HG02970 (cell line): ENCODE data around the gene SLC44A4.
A peak's percentile ranks its signal among the peaks of the same experiment; 100 is the strongest.
"Not testable (repeated sequence)": the region's sequence is repeated elsewhere in the genome, so short reads cannot be mapped to it uniquely, and the experiment has no call there.

ENCODE experiments used
- ATAC-seq: cut with Tn5 transposase; IDR thresholded peaks from one replicate; pipeline ENCODE4 v1.9.1; 2021; ENCODE audit warnings: mild to moderate bottlenecking, moderate library complexity, moderate number of reproducible peaks; ENCODE audit not compliant: unreplicated experiment, low FRiP score

The SLC44A4 gene

DNA sequence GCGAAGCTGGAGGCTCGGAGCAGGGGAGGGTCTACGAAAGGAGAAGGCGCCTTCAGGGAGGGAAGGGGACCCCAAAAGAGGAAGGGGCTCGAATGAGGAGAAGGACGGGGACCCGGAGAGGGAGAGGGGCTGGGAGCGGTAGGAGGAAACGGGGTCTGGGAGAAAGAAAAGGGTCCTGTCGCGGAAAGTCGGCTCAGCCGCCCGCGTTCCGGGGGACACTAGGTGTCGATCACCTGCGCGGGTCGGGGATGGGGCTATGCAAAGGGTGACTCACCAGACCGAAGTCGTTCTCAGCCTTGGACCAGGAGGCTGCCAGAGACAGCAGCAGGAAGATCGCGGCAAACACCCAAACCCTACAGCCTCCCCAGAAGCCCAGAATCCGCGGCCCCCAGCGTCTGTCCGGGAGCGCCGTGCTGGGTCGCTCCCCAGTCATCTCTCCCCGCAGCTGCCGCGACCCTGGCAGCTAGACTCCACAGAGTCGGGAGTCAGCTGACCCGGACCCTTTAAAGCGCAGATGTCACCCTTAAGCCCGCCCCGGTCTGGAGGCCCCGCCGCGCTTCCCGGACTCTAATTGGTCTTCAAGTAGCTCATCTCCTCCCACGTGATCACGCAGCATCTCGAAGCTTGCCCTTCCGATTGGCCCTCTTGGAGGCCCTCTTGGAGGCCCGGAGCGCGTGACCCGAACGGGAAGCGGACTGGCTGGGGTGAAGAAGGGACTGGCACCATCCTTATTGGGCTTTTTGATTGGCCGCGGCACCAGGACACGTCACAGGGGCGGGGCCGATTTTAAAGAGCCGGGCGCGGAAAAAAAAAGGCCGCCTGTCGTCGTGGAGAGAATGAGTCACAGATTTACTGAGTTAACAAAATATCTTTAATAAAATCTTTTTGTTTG lies 16.2 kb downstream of the SLC44A4 start, which contains the start of gene NEU1:
TSS of gene NEU1 (minus strand) at position 478 of the 892 bp plus-strand sequence. CDS start at position 433, 45 bp downstream.
- ATAC-seq = peak; percentile 92

DNA sequence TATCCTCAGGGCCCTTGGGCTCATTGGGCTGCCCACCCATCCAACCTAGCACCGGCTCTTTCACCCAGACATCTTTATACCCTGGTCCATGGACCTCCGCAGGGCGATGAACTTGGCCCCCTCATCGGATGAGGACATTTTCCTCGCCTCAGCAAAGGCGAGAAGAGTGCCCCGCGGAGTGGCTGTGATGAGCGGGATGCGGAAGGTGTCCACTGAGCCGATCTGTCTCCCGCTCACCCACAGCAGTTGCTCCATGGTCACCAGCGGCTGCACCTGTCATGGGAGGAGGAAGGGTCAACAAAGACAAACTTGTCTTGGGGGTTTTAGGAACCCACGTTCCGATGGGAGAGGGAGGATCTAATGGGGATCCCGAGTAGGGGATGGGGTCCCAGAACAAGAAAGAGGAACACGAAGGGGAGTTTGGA lies 16.9 kb downstream of the SLC44A4 start:
- no peak for ATAC-seq

DNA sequence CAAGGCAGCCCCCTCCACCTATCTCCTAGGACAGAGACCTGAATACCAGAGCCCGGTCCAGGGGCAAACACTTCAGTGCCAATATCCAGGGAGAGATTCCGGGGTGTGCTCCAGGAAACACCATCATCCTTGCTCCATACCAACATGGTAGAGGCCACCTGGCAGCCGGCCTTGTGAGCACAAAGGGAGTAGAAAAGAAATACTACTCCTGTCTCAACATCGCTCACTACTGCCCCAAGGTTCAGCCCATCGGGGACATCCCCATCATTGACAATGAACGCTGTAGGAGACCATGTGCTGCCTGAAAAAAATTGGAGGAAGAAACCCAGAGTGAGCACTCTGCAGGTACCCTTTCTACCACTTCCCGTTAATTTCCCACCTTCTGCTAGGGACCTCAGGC lies 17.6 kb downstream of the SLC44A4 start:
- no peak for ATAC-seq

DNA sequence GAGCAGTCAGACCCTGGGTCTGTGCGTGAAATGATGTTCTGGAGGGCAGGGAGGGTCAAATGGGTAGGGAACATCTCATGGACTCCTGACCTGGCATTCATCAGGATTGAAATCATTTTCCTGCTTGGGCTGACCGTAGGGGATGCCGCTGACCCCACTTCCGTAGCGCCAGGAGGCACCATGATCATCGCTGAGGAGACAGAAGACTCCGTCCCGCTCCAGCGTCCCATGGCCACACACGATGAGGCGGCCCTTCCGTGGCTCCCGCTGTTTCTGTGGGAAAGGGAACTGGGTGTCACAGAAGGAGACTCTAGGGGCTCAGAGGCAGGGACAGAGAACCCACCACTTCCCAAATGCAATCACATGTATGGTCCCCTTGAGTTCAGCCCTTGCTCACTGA lies 18.4 kb downstream of the SLC44A4 start:
- no peak for ATAC-seq

DNA sequence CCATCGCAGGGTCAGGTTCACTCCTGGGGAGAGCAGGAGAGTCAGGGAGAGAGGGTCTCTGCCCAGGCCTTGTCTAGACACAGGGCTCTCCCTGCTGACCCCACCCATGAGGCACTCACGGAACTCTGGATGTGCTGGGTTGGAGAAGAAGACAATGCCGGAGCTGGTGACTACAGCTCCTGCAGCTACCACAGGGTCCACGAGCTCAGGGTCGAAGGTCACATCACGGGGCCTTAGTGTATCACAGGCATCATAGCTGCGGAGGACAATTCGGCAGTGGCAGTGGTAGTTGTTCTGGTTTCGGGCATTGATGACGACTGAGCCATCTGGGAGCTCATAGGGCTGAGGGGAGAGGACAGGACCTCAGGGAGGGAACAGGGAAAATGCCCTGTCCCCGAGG lies 18.9 kb downstream of the SLC44A4 start:
- ATAC-seq = no peak

DNA sequence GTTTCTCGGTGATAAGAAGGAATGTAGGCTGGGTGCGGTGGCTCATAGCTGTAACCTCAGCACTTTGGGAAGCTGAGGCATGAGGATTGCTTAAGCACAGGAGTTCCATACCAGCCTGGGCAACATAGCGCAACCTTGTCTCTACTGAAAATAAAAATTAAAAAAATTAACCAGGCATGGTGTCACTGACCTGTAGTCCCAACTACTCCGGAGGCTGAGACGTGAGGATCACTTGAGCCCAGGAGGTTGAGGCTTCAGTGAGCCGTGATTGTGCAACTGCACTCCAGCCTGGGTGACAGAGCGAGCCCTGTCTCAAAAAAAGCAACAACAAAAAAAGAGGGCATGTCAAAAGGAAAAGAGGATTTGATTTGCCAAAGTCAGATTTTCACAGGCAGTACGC lies 20.1 kb downstream of the SLC44A4 start:
- no peak for ATAC-seq

DNA sequence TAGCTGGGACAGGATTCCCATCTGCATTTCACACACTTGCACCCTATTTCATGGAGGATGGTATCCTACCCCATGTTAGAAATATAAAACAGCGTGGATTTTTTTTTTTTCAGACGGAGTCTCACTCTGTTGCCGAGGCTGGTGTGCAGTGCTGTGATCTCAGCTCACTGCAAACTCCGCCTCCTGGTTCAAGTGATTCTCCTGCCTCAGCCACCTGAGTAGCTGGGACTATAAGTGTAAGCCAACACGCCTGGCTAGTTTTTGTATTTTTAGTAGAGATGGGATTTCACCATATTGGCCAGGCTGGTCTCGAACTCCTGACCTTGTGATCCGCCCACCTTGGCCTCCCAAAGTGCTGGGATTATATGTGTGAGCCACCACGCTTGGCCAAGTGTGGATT lies 21.0 kb downstream of the SLC44A4 start:
- not testable (repeated sequence) for ATAC-seq

DNA sequence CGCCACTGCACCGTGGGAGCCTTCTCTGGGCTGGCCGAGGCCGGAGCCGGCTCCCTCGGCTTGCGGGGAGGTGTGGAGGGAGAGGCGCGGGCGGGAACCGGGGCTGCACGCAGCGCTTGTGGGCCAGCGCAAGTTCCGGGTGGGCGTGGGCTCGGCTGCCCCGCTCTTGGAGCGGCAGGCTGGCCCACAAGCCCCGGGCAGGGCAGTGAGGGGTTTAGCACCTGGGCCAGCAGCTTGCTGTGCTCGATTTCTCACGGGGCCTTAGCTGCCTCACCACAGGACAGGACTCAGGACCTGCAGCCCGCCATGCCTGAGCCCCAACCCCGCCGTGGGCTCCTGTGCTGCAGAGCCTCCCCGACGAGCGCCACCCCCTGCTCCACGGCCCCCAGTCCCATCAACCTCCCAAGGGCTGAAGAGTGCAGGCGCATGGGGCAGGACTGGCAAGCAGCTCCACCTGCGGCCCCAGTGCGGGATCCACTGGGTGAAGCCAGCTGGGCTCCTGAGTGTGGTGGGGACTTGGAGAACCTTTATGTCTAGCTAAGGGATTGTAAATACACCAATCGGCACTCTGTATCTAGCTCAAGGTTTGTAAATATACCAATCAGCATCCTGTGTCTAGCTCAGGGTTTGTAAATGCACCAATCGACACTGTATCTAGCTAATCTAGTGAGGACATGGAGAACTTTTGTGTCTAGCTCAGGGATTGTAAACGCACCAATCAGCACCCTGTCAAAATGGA lies 26.6 kb downstream of the SLC44A4 start:
- ATAC-seq = not testable (repeated sequence)

DNA sequence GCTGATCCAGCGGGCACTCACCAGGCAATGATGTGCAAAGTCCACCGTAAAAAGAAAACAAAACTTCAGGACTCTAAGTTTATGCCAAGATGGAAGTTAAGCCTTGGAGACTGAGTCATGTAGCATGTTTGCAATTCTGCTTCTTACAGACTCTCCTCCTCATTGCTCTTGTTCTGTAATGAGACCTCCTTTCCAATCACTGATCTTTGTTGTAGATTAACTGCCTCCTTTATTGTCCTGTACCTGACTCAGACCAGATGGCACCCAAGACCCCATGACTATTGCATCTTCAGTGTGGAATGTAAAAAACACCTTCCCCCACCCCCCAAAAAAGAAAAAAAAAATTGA lies 27.3 kb downstream of the SLC44A4 start:
- ATAC-seq = no peak

DNA sequence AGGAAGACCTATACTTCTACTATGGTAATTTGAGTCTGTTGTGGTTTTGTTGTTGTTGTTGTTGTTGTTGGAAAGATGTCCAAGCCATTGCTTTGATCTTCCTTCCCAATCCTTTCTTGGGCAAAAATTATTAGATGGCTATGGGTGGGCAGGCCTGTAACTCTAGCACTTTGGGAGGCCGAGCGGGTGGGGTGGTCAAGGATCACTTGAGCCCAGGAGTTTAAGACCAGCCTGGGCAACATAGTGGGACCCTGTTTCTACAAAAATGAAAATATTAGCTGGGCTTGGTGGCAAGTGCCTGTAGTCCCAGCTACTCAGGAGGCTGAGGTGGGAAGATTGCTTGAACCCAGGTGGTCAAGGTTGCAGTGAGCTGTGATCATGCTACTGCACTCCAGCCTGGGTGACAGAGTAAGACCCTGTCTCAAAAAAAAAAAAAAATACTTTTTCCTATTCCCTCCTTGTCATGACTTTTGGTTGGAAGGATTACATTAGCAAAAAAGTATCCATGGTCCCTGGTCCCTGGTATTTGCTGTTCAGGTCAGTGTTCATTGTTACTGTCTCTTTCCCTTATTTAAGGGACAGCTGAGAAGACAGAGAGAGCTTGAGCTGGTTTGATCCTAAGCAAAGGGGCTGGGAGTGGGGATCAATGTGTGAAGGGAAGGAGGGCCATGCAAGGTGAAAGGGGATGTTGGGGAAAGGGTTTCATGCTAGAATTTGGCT lies 27.9 kb downstream of the SLC44A4 start:
- no peak for ATAC-seq

DNA sequence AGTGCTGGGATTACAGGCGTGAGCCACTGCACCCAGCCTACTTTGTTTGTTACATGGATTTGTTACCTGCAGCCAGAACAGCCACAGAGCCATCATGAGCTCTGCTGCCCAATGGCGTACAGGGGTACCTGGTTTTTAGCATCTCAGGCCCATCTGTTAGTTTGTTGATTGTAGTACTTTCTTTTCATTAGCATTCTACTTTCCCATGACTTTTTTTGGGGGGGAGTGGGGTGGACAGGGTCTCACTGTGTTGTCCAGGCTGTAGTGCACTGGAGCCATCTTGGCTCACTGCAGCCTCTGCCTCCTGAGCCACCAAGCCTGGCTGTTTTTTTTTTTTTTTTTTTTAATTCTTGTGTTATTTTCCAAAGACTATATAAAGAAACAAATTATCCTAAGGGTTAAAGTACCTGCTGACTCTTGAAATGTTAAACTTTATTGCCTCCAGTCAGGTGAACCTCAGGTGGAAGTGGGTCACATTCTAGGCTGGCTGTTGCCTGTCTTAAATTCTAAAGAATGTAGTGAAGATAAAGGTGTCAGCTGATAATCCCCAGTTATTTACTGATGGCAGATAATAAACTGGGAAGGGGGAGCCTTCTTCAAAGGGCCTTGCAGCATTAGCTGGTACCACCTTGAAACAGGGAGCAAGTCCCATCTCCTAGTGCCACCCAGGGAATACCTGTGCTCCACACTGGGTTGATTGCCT lies 31.4 kb downstream of the SLC44A4 start:
- no peak for ATAC-seq

DNA sequence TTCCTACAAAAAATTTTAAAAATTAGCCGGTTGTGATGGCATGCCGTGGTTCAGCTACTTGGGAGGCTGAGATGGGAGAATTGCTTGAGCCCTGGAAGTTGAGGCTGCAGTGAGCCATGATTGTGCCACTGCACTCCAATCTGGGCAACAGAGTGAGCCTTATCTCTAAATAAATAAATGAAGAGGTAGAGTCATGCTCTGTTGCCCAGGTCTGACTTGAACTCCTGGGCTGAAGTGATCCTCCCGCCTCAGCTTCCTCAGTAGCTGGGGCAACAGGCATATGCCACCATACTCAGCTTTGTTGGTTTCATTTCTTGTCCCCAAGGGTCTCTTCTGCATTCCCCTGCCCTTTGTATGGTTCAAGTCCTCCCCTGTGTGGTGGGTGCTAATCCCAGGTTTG lies 34.3 kb downstream of the SLC44A4 start:
- no peak for ATAC-seq

DNA sequence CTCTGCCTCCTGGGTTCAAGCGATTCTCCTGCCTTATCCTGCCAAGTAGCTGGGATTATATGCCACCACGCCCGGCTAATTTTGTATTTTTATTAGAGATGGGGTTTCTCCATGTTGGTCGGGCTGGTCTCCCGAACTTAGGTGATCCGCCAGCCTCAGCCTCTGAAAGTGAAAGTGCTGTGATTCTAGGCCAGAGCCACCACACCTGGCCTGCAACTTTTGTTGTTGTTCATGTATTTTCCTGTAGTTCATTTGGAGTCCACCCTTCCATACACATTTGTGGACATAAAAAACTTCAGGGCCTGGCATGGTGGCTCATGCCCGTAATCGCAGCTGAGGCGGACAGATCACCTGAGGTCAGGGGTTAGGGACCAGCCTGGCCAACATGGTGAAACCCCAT lies 36.7 kb downstream of the SLC44A4 start:
- no peak for ATAC-seq

DNA sequence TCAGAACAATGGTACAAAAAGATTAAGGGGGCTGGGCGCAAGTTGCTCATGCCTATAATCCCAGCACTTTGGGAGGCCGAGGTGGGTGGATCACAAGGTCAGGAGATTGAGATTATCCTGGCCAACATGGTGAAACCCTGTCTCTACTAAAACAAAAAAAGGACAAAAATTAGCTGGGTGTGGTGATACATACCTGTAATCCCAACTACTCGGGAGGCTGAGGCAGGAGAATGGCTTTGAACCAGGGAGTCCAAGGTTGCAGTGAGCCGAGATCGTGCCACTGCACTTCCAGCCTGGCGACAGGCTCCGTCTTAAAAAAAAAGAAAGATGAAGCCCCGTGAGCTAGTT lies 39.0 kb downstream of the SLC44A4 start:
- ATAC-seq = not testable (repeated sequence)

DNA sequence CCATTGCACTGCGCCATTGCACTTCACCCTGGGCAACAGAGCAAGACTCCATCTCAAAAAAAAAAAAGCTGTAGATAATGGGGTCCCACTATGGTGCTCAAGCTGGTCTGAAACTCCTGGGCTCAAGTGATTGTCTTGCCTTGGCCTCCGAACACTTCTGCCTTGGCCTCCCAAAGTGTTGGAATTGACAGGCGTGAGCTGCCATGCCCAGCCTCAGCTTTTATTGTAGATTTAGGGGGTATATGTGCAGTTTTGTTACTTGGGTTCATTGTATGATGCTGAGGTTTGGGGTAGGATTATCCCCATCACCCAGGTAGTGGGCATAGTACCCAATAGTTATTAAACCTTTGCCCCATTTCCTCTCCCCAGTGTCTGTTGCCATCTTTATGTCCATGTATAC lies 39.8 kb downstream of the SLC44A4 start:
- ATAC-seq = no peak

DNA sequence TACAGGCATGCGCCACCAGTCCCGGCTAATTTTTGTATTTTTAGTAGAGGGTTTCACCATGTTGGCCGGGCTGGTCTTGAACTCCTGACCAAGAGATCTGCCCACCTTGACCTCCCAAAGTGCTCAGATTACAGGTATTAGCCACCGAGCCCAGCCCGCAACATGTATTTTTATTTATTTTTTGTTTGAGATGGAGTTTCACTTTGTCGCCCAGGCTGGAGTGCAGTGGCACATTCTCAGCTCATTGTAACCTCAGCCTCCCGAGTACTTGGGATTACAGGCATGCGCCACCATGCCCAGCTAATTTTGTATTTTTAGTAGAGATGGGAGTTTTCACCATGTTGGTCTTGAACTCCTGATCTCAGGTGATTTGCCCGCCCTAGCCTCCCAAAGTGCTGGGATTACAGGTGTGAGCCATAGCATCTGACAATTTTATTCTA lies 40.7 kb downstream of the SLC44A4 start:
- ATAC-seq = not testable (repeated sequence)

DNA sequence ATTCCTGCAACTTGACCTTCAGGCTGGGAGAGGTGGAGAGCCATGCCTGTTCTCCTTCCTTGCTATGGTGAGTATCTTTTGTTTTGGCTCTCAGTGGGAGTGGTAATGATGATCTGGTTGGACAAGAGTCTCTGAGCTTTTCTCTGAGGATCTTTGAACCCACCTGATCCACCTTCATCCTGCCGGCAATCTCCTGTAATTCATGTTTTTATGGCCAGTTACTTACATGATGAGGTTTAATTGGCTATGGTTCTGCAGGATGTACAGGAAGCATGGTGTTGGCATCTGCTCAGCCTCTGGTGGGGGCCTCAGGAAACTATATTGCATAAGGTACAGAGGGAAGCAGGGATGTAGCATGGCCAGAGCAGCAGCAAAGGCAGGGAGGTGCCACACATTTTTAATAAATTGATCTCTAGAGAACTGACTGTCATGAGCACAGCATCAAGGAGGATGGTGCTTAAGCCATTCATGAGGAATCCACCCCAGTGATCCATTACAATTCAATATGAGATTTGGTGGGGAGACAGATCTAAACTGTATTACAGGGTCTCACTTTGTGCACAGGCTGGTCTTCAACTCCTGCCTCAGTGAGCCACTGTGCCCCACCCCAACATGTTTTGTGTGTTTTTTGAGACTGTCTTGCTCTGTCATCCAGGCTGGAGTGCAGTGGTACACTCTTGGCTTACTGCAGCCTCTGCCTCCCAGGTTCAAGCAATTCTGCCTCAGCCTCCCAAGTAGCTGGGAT lies 41.3 kb downstream of the SLC44A4 start:
- no peak for ATAC-seq

DNA sequence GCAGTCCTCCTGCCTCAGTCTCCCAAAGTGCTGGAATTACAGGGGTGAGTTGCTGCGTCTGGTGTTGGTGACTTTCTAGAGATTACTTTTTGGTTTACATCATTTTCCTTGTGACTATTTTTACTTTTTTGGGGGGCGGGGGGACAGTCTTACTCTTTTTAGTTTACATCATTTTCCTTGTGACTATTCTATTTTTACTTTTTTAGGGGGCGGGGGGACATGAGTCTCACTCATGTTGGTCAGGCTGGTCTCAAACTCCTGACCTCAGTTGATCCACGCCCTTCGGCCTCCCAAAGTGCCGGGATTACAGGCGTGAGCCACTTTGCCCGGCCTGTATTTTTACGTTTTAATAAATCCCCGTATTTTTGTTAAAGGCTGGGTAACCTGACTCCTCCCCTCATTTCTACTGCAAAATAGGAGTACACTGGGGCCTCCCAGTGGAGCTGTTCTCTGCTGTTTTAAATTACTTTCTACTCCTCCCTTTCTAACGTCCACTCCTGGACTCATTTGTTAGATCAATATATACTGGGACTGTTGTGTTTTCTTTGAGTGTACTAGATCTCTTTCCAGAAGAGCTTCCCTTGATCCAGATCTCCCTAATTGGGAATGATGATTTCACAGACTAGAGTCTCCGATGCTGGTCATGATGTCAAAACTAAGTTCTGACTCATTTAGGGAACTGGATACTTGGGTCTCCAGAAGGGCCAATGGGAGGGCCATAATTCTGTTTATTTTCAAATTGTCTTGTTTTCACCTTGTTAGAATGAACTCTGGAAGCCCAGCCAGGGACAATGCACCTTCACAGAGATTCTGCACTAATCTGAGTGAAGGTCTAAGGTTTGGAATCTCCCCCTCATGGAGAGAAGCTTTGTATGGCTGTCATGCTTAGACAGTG lies 42.1 kb downstream of the SLC44A4 start:
- ATAC-seq = no peak

DNA sequence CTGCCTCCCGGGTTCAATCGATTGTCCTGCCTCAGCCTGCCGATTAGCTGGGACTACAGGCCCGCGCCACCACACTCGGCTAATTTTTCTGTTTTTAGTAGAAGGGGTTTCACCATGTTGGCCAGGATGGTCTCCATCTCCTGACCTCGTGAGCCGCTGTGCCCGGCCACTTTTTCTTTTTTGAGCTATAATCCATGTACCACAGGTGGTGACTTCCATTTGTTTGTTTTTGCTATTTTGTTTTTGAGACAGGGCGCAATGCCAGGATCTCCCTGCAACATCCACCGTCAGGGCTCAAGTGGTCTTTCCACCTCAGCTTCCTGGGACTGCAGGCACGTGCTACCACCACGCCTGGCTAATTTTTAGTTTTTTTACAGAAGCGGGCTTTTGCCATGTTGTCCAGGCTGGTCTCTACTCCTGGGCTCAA lies 42.7 kb downstream of the SLC44A4 start:
- ATAC-seq = no peak
